ENCODE results near the gene HOXD12.
A peak's percentile ranks its signal among the peaks of the same experiment; 100 is the strongest.

Gene HOXD12

GRCh38 chr2:176106581-176107539 is 7.3 kb downstream of the HOXD12 start, which contains the start of gene HOXD11:
Gene HOXD11 (plus strand): TSS chr2:176107280. CDS start chr2:176107356, 76 bp downstream.
- no peak for DNase-seq

DNA sequence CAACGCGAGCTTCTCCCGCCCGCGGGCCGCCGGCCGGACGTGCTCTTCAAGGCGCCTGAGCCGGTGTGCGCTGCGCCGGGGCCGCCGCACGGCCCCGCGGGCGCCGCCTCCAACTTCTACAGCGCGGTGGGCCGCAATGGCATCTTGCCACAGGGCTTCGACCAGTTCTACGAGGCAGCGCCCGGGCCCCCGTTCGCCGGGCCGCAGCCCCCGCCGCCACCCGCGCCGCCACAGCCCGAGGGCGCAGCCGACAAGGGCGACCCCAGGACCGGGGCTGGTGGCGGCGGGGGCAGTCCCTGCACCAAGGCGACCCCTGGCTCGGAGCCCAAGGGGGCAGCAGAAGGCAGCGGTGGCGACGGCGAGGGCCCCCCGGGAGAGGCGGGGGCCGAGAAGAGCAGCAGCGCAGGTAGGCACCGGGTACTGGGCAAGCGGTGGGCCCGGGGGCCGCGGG is 8.2 kb downstream of the HOXD12 start:
- no peak for DNase-seq

- DNase-seq: no peak
These were observed 9.8 kb downstream of the HOXD12 start for GRCh38 chr2:176109192-176109901.

- DNase-seq: no peak
These were observed 10.4 kb downstream of the HOXD12 start for GRCh38 chr2:176109946-176110345.

DNA sequence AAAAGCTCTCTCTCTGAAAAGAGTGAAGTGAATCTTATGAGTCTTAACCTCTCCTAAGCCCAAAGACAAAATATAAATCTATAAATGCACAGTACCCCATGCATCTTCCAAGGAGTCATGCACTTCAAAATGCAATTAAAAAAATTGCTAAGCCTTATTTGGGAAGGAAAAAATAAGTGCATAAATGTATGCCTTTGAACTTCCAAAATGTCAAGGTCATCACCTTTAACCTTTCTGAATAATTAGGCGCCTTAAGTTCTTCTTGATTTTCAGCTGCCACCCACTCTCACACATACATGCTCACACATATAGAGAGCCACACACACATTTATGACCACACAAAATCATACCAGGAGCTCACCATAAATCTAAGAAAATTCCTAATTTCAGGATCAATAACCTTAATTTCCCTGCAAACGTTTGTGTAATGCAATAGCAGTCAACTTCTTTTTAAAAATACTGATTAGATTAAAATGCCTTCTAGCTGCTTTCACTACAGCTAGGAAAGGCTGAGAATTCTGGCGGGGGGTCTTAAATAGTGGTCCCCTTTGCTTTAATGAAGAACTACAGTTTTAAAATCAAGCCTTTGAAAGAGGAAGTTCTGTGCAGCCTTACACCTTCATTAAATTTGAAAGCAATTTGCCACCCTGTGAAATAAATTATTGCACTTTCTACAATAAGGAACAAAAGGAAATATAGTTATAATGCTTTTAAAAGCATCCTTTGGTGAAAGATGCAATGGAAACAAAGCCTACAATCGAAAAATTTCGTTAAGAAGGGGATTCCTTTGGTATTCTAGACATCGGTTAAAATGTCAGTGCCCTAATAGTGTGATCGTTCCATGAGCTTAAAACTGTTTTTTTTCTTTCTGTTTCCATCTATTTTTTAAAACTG is 11.1 kb downstream of the HOXD12 start:
- DNase-seq: no peak

DNA sequence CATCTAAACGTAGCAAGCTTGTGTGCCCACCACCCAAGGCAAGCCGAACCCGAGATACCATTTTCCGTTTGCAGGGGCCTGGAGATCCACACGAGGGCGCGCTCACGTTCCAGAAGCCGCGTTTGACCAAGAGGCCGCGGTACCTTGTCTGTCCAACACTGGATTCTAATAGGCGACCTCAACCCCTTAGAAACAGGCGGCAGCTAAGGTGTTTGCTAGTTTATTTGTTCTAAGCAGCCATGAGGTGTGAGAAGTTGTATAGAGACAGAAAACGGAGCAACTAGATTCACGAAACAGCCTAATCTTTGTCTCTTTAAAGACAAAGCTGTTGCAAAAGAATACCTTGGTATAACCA is 11.7 kb downstream of the HOXD12 start:
- DNase-seq: peak in 1 of 5 experiments; percentile 42

GRCh38 chr2:176111846-176112374 is 12.3 kb downstream of the HOXD12 start:
- no peak for DNase-seq

DNA sequence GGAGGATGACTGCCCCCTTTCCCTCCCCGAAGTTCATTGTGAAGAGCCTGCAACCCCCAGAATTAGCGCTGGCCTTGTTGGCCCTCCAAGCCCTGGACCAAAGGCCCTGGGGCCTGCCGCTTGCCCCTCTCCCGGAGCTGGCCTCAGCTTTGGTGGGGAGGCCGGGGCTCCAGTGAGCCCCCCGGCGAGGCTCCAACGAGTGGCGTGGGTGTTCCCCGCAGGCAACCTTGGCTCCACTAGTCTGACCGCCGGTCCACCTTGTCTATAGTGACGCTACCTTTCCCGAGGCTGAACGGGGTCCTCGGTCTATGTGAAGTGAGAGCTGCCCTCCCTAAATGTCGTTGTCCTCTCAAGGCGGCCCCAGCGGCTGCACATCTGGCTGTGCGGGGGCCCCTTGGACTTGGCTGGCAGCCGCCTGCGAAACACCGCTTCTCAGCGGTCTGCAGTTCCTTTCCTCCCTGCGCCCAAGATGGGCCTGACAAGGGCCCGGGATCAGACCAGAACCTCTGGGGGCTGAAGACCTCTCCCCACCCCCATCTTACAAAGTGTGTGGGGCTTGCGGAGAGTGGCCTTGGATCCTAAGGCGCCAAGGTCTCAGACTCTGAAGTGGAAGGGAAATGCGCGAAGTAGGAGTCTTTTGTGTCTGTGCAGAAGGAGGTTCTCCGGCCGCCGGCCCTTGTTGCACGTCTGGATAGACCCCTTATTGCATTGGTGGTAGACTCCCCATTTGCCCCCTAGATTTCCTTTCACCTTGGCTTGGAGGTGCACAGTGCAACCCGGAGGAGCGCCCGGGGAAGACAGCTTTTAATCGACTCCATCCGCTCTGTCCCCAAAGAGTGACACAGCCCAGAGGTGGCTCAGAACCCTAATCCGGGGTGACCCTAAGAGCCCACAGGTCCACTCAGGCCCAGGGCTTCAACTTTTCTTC is 13.0 kb downstream of the HOXD12 start:
- no peak for DNase-seq

DNA sequence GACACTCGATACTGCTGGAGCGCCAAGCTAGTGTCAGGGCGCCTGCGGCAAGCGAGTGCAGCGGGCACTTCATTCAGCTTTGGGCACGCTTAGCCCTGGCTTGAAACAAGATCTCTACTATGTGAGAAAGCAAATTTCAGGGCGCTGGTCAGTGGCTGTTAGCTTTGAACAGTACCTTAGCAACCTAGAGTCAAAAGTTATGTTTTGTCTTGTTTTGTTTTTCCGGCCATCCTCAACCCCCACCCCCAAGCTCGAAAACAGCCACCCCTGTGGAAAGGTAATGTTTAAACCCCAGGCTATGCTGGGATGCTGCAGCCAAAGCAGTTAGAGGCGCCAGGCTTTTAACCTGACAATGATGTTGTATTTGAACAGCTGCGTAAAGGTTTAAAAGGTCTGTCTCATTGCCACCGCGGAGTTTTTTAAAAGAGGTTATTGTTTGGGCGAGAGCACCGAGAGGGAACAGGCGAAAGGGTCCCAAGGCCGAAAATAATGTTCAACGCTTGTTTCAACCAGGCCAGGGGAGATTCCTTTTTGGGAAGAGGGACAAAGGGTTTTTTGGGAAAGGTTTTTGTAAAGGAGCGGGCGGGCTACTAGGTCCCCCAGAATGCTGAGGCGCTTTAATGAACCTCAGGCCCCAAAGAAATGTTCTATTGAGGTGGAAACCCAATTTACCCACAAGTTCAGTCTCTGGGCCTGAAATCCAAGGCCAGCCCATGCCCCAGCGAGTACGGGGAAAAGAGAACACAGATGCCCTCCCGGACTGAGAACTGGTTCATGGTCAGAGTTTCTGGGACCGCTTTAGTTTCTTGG is 14.7 kb downstream of the HOXD12 start:
- no peak for DNase-seq

GRCh38 chr2:176114930-176115625 is 15.5 kb downstream of the HOXD12 start:
- DNase-seq: no peak

GRCh38 chr2:176115883-176116813 is 16.6 kb downstream of the HOXD12 start, which contains the start of gene HOXD10:
Gene HOXD10 (plus strand): TSS chr2:176116778. CDS start chr2:176116834, 56 bp downstream.
- no peak for DNase-seq

DNA sequence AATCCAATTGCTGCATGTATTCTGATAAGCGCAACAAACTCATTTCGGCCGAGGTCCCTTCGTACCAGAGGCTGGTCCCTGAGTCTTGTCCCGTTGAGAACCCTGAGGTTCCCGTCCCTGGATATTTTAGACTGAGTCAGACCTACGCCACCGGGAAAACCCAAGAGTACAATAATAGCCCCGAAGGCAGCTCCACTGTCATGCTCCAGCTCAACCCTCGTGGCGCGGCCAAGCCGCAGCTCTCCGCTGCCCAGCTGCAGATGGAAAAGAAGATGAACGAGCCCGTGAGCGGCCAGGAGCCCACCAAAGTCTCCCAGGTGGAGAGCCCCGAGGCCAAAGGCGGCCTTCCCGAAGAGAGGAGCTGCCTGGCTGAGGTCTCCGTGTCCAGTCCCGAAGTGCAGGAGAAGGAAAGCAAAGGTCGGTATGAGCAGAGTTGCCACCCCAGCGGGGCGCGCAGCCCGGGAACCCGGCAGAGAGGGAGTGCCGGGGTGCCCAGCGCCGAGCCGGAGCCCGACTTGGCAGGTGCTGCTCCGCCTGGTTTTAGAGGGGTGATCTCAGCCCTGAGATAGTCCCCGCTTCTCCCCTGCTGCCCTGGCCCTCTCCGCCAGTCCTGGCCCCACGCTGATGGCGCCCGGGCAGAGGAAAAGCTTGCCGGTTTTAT is 17.7 kb downstream of the HOXD12 start:
- DNase-seq: no peak

DNA sequence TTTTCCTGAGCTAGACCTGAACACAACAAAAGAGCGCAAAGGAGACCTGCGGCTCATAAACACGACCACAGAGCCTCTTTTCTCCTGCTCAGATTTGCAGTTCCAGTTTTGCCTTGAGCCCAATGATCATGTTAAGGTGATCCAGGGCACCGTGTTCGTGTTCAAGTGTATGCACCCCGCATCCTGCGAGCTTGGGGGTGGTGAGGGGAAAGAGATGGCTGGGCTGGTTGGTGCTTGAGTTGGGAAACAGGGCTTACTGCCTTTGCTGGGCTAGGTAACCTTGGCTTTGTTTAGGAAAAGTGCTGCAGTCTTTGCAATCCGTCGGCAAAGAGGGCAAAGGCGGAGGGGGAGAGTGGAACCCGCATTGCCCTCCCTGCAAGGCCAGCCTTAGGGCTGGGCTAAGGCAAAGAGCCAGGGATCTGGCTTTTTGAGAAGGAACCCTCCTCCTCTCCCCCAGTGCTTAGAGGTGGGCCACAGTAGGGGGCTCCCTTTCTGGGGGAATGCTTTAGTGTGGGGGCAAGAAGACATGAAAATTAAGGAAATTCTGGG is 18.3 kb downstream of the HOXD12 start:
- DNase-seq: no peak

- peak in 1 of 5 experiments; percentile 54 for DNase-seq
These were observed 19.2 kb downstream of the HOXD12 start for GRCh38 chr2:176118601-176119339.

GRCh38 chr2:176120364-176121189 is 21.0 kb downstream of the HOXD12 start:
- DNase-seq: no peak

Data from T-helper 2 cell (primary cell).